HG03064 (cell line): ENCODE measurements around the gene CCDC34.

ENCODE experiments used
- ATAC-seq: cut with Tn5 transposase; IDR thresholded peaks from one replicate; pipeline ENCODE4 v1.9.1; 2021; ENCODE audit warnings: low read depth; ENCODE audit not compliant: unreplicated experiment

Gene CCDC34

DNA sequence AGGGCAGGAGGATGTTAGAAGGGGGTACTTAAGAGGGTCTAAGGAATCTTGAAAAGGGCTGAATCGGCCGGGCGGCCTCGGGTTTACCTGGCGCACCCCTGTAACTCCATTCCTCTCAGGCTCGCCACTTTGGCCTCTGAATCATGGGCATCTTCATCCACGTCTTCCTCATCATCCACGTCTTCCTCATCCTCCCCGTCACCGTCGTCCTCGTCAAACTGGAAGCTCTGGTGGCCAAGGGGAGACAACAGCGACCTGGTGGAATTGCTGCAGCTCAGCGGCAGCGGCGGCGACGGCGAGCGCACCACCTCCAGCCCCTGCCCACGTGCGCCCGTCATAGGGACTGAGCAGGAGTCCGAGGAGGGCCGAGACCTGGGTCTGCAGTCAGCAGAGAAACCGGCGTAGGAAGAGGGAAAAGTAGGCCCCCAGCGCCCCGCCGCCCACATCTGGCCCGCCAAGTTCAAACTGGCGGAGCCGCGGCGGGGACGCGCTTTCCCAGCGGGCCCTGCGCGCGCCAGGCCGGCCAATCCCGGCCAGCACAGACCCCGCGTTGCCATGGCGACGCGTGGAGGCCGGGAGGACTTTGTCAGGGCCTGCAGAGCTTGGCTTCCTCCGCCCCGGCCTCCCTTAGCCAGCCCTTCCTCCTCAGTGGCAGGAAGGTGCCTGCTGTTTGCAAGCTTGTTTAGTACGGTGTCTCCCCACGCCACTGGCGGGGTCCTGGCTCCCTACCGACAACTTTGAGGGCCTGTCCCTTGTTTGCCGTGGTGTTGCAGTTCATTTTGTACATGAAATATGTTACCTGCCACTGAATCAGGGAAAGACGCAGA, at the start of gene CCDC34:
Gene CCDC34 (minus strand): TSS at position 467 of the 827 bp plus-strand sequence. CDS start 21 bp downstream, at position 446.
- peak; percentile 99 for ATAC-seq

- no peak for ATAC-seq
Observed at GRCh38 chr11:27412192-27412691, 49.2 kb upstream of the CCDC34 start.

- ATAC-seq: no peak
Observed at GRCh38 chr11:27411328-27411727, 48.3 kb upstream of the CCDC34 start.

- ATAC-seq: no peak
Observed at GRCh38 chr11:27410272-27410671, 47.3 kb upstream of the CCDC34 start.

DNA sequence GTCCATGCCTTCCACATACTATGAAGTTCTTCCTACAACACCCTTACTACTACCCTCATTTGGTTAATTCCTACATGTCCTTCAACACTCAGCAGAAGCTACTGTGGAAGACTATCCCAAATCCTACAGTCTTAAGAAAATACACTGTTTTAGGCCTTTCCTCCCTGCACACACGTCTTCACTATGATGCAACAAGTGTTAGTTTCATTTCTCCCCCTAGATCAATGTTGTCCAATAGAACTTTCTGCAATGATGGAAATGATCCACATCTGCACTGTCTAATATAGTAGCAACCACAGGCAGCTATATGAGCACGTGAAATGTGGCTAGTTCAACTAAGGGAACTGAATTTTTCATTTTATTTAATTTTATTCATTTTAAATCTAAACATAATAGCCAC, 46.7 kb upstream of the CCDC34 start:
- no peak for ATAC-seq

GRCh38 chr11:27409049-27409448, 46.0 kb upstream of the CCDC34 start:
- no peak for ATAC-seq

DNA sequence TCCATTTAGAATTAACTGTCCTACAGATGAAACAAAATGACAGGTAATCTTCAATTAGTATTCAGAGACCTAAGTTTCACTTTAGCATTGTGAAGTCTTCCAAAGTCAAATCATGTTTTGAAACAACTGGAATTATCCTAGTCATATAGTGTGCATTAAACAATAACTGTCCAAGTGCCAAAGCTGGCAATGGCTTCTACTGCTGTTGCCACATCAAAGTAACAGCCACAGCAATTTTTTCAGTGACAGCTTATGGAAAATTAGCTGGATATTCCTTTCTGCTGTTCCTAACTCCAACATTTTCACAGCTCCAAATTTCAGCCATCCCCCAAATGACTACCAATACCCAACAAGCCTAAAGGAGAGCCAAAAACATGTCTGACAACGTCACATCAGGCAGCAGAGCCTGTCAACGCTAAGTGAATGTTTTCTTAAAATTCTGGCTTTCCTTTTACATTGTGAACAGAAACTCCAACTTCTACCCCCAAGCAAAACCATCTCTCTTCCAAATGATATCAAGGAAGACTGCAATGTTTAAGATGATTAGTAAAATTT, 45.3 kb upstream of the CCDC34 start:
- no peak for ATAC-seq

DNA sequence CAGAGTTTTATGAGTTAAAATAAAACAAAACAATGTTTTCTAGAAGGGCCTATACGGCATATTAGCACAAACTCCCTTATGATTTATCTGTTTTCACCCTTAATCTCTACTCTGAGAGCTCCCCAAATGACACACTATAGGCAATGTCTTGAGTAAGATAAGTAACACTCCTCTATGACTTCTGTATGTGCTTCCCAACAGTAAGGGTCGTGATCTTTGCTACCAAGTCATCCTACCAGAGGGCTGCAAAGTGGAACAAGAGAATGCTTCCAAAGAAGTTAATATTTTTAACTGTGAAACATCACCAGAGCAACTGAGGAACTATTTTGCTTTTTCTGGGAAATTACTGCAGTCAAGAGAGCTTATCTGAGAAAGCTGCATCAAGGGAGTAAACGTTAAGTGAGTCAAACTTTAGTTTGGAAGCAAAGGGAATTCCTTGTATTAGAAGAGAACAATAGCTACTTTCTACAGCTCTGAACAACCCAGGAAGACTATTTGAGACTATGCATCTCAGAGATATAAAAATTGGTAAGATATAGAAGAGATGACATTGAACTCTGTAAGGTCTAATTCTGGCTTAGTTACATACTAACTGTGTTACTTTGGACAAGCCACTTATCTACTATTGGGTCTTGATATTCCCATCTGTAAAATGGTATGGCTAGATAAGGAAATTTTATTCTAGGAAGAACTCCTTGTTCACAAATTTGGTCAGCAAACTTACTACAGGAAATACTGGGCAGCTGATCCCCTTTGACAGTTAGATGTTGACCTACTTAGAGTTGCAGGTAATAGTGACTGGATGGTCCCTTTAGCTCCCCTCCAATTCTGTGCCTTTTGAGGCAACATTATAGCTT, 43.7 kb upstream of the CCDC34 start:
- ATAC-seq: no peak

- no peak for ATAC-seq
Observed at GRCh38 chr11:27405134-27405533, 42.1 kb upstream of the CCDC34 start.

DNA sequence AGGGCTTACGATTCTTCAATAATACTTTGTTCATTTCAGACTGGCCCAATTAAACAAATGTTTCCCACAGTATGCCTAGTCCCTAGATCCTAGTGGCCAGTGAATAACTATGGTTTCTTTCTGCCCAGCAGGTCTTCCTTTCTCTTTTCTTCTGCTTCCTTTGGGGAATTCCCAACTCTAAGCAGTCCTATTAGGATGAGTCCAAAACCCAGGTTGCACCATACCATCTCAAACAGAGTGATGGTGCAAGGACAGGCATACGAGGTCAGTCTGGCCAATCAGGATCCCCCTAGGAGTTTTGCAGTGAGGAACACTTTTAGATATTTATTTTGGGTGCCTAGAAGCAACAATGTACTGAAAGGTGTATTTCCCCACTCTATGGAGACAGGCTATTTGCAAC, 41.4 kb upstream of the CCDC34 start:
- ATAC-seq: no peak

GRCh38 chr11:27403195-27403594, 40.2 kb upstream of the CCDC34 start:
- ATAC-seq: no peak

DNA sequence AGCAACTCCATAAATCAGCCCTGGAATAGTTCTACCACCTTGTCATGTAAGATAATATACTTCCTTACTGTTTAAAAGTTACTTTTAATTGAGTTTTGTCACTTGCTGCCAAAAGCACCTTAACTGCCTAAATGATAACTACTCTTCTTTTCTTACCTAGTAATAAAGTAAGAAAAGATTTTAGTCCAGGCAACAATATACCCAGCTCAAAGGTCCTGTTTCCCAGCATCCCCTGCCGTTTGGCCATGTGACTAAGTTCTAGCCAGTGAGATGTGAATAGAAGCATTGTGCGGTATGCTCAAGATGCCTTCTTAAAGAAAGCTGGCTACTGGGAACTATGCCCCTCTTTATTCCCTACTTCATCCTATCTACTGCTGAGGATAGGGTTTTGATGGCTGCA, 39.4 kb upstream of the CCDC34 start:
- no peak for ATAC-seq

DNA sequence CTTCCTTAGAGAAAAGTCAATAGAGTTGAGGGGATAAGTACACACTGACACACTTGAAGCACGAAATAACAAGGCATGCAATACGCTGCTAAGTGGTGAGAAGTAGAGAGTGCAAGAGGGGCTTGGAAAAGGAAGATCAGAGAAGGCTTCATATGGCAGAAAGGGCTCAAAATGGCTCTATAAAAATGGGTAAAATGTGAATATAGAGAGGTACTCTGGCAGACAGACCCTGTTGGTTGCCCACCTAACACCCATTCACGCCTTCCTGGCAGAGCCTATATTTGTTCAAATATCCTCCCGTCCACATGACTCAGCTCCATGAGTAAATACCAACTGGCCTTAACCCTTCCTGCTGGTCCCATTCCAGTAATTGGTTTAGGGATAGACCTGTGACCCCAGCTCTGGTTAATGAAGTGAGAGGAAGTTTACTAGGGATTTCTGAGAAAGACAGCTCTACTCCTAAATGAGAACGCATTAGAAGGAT, 38.9 kb upstream of the CCDC34 start:
- no peak for ATAC-seq

DNA sequence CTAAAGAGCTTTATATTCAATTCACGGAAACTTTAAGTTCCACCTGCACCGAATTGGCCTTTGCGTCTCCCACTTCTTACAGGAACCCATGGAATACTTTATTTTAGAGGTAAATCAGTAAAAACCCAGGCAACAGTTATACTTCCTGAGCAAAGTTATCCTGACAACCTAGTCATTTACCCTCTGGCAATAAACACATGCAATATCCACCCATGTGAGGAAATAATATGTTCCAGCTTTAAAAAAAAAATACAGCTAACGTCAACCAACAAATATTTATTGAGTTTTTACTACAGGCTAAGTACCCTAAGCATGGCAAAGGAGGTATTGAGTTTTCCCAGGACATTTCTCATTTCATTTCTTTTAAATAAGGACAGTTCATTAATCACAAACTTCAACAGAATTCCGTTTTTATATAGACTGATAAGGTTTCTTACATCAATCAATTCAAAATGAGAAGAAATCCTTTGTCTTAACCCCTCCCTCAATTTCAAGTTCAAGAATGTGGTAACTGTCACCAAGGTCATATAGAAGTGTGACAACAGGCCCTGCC, 38.3 kb upstream of the CCDC34 start:
- no peak for ATAC-seq

DNA sequence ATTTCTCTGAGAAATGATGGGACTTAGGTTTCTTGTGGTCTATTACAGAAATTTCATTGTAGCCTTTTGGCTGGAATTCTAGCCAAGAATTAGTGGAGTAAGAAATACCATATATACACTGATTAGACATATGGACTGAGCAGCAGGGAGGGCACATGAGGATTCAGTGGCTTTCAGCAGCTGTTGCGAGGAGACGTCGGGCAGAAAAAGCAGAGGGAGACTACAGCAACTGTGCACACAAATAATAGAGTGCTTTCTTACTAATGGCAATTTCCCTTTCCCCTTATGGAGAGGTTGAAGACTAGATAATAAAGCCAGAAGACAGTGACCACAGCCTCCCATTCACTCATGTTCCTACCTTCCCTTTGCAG, 35.4 kb upstream of the CCDC34 start:
- ATAC-seq: no peak

- no peak for ATAC-seq
Observed at GRCh38 chr11:27397624-27398399, 34.8 kb upstream of the CCDC34 start.

GRCh38 chr11:27396259-27396839, 33.3 kb upstream of the CCDC34 start:
- ATAC-seq: no peak

DNA sequence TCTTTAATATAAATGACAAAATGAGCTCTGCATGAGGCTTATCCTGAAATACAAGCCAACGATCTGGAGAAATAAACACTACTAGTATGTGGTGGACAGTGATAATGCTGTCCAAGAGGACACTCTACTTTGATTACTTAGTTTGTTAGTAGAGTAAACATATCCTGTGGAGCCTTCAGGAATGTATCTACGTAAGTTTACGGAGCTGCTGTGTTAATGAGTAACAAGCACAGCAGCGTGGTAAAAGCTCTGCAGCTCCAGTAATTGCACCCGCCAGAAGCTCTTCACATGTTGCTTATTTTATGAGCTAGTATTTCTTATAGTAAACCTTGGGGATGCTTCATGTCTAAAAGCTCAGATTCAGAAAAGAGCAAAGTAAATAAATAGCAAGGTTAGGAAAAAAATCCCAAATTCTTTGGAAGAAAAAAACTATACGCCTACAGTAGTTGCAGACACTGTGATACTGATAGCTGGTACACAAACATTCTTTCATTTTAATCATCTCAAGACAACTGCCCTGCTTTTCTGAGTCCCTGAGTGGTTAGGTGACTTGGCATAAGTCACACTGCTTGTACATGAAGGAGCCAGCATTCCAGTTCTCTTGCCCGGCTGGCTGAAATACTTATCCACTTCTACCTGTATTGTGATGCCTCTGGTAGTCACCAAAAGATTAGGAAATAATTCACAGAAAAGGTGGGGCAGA, 32.7 kb upstream of the CCDC34 start:
- ATAC-seq: no peak

DNA sequence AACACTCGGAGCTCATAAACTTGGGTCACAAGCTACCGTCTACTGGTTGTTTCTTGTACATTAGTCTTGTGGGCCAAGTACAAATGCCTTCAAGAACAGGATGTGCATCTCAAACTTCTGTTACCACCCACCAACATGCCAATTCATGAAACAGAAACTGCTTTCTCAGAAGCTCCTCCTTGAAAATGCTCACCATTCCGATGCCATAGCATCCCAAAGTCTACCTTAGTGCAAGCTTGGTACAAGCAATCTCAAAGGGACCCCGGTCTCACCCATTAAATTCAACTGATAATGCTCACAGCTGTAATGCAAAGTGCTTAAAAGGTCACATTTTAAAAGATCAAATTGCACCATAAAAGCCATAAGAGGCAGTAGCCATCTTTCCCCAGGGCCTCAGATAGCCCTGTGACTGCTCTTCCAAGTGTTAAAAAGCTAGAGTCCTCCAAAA, 31.8 kb upstream of the CCDC34 start:
- no peak for ATAC-seq
